KMS-11 (cell line): ENCODE data around the gene DGUOK.

Source experiments
- H2AFZ ChIP-seq: fragments of 200-600 bp; sonication (generic); 2 replicates; pipeline ENCODE4 v1.6.1; 2016; ENCODE audit warnings: antibody characterized with exemption, mixed run types, low read depth
- H3K27ac ChIP-seq: fragments of 200-600 bp; sonication (generic); 2 replicates; pipeline ENCODE4 v1.6.1; 2016; ENCODE audit warnings: mild to moderate bottlenecking, mixed run types
- H3K27me3 ChIP-seq: fragments of 200-600 bp; sonication (generic); 2 replicates; pipeline ENCODE4 v1.6.1; 2017; ENCODE audit warnings: mild to moderate bottlenecking, low read depth, mixed run types, moderate library complexity; ENCODE audit not compliant: insufficient read depth
- H3K36me3 ChIP-seq: fragments of 200-600 bp; sonication (generic); 2 replicates; pipeline ENCODE4 v1.6.1; 2017; ENCODE audit warnings: mild to moderate bottlenecking, mixed run types; ENCODE audit not compliant: insufficient read depth
- H3K4me1 ChIP-seq: fragments of 200-600 bp; sonication (generic); 2 replicates; pipeline ENCODE4 v1.6.1; 2016; ENCODE audit warnings: mild to moderate bottlenecking, low read depth, mixed run types; ENCODE audit not compliant: poor library complexity, severe bottlenecking
- H3K4me2 ChIP-seq: fragments of 200-600 bp; sonication (generic); 2 replicates; pipeline ENCODE4 v1.7.0; 2016; ENCODE audit warnings: mild to moderate bottlenecking, mixed run types
- H3K4me3 ChIP-seq: fragments of 200-600 bp; sonication (generic); IDR thresholded peaks from 2 replicates; pipeline ENCODE4 v1.6.1; 2017; ENCODE audit warnings: low read depth, low read length, mixed read lengths; ENCODE audit not compliant: insufficient read depth
- H3K79me2 ChIP-seq: fragments of 200-600 bp; sonication (generic); 2 replicates; pipeline ENCODE4 v1.6.1; 2016; ENCODE audit warnings: low read depth, mixed run types; ENCODE audit not compliant: insufficient read depth
- H3K9ac ChIP-seq: fragments of 200-600 bp; sonication (generic); 2 replicates; pipeline ENCODE4 v1.6.1; 2016; ENCODE audit warnings: mild to moderate bottlenecking, mixed run types
- H4K20me1 ChIP-seq: fragments of 200-600 bp; sonication (generic); 2 replicates; pipeline ENCODE4 v1.6.1; 2016; ENCODE audit warnings: mild to moderate bottlenecking, mixed run types; ENCODE audit not compliant: insufficient read depth
- TF ChIP-seq, protein P1 (sequence below): fragments of 200-600 bp; sonication (generic); conservative IDR thresholded peaks from 2 replicates; pipeline ENCODE4 v1.6.1; 2017; ENCODE audit warnings: low read depth, mild to moderate bottlenecking, antibody characterized with exemption, low read length, moderate library complexity, mixed read lengths

The DGUOK gene

DNA sequence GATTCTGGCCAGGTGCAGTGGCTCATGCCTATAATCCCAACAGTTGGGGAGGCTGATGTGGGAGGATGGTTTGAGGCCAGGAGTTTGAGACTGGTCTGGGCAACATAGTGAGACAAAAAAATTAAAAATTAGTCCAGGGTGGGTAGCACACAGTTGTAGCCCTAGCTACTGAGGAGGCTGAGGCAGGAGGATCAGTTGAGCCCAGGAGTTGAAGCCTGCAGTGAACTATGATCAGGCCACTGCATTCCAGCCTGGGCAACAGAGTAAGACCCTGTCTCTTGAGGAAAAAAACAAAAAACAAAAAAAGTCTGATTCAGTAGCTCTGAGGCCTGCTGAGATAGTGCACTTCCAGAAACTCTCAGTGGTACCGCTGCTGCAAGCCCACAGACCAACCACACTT lies 50.1 kb downstream of the DGUOK start:
- TF ChIP-seq, protein P1, sequence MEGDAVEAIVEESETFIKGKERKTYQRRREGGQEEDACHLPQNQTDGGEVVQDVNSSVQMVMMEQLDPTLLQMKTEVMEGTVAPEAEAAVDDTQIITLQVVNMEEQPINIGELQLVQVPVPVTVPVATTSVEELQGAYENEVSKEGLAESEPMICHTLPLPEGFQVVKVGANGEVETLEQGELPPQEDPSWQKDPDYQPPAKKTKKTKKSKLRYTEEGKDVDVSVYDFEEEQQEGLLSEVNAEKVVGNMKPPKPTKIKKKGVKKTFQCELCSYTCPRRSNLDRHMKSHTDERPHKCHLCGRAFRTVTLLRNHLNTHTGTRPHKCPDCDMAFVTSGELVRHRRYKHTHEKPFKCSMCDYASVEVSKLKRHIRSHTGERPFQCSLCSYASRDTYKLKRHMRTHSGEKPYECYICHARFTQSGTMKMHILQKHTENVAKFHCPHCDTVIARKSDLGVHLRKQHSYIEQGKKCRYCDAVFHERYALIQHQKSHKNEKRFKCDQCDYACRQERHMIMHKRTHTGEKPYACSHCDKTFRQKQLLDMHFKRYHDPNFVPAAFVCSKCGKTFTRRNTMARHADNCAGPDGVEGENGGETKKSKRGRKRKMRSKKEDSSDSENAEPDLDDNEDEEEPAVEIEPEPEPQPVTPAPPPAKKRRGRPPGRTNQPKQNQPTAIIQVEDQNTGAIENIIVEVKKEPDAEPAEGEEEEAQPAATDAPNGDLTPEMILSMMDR: no peak
- no peak overlapping the region for H3K4me3 ChIP-seq
- no peak overlapping the region for H2AFZ ChIP-seq
- no peaks in the 10 kb centered on the region for H3K36me3 ChIP-seq
- peaks cover 12% of the 10 kb centered on the region for H3K4me1 ChIP-seq
- no peaks in the 10 kb centered on the region for H3K27me3 ChIP-seq
- H4K20me1 ChIP-seq: no peaks in the 10 kb centered on the region
- H3K9ac ChIP-seq: no peak overlapping the region
- no peak overlapping the region for H3K27ac ChIP-seq
- no peaks in the 10 kb centered on the region for H3K79me2 ChIP-seq
- no peak overlapping the region for H3K4me2 ChIP-seq

DNA sequence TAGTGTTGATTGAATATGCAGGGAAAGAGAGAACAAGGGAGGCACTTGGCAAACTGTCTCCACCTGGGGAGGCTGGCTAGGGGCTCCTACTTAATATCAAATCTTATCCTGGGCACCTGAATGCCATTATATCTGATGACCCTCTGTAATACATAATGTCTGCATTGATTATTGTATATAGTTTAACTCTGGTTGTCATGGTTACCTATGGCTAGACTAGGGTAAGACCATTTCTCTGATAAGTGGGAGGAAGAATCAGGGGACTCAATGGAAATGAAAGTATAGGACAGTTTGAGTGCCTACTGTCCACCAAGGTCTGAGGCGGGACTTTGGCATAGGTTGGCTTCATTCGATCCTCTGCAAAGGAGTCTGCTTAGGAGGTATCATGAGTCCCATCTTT lies 50.8 kb downstream of the DGUOK start:
- Histone ChIP-seq H3K27ac (no peak overlapping the region), H4K20me1 (no peaks in the 10 kb centered on the region), H3K9ac (no peak overlapping the region), H3K4me3 (no peak overlapping the region), H3K27me3 (no peaks in the 10 kb centered on the region), H3K36me3 (no peaks in the 10 kb centered on the region), H2AFZ (no peak overlapping the region), H3K4me1 (peaks cover 6% of the 10 kb centered on the region), H3K4me2 (no peak overlapping the region), H3K79me2 (no peaks in the 10 kb centered on the region)
- TF ChIP-seq, protein P1: no peak

DNA sequence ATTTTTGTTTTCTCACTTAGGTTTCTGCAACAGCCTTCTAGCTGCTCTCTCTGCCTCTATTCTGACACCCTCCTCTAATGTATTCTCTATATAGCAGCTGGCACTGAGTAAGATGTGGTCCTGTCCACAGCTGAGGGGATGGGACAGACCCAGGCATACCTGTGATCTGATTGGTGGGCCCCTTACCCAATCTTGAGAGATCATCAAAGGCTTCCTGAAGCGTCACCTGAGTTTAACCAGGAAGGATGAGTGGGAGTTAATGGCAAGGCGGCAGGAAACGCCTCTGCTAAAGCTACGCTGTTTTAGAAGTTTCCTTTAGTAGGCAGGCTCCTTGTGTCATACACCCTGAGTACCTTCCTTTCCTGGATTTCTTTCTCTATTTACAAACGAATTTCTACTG lies 52.3 kb downstream of the DGUOK start:
- no peaks in the 10 kb centered on the region; the same call in 1 of the 2 replicates for H3K27me3 ChIP-seq
- H4K20me1 ChIP-seq: no peaks in the 10 kb centered on the region
- no peak overlapping the region for H2AFZ ChIP-seq
- H3K27ac ChIP-seq: no peak overlapping the region
- peaks cover 10% of the 10 kb centered on the region for H3K4me1 ChIP-seq
- no peaks in the 10 kb centered on the region for H3K79me2 ChIP-seq
- no peaks in the 10 kb centered on the region for H3K36me3 ChIP-seq
- H3K4me3 ChIP-seq: no peak overlapping the region
- H3K9ac ChIP-seq: no peak overlapping the region
- no peak overlapping the region for H3K4me2 ChIP-seq
- TF ChIP-seq, protein P1: no peak

DNA sequence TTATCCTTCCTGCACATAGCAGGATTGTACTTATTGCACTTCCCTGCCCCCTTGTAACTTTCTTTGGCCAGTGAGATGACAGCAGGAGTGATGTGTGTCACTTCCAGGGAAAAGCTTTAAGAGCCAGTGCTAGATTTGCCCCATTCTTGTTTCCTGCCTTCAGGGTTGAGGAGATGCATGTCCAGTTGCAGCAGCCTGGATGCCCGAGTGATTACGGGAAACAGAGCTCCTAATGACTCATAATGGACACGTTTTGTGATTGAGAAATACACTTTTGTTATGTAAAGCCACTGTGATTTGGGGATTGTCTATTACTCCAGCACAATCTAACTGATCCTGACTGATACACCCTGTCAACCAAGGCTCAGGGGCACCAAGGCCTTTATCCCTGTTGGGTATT lies 53.0 kb downstream of the DGUOK start:
- Histone ChIP-seq H3K4me2 (no peak overlapping the region), H3K36me3 (no peaks in the 10 kb centered on the region), H3K9ac (no peak overlapping the region), H3K4me1 (peaks cover 13% of the 10 kb centered on the region), H3K27ac (no peak overlapping the region), H4K20me1 (no peaks in the 10 kb centered on the region), H2AFZ (no peak overlapping the region), H3K4me3 (no peak overlapping the region), H3K79me2 (no peaks in the 10 kb centered on the region), H3K27me3 (no peaks in the 10 kb centered on the region; the same call in 1 of the 2 replicates)
- TF ChIP-seq, protein P1: no peak
